SU-DHL-6 (cell line): Measurements from ENCODE around the gene TOP2B.

Experiments used
- CTCF ChIP-seq: fragments of 200-600 bp; sonication (generic); IDR thresholded peaks from one replicate; pipeline ENCODE4 v1.5.1; 2017; ENCODE audit warnings: antibody characterized with exemption, mild to moderate bottlenecking, low read length, moderate library complexity; ENCODE audit not compliant: insufficient read depth, poor library complexity, severe bottlenecking
- EZH2phosphoT487 ChIP-seq: fragments of 200-600 bp; sonication (generic), shearing (Covaris generic); conservative IDR thresholded peaks from 2 replicates; pipeline ENCODE4 v1.6.1; 2018; ENCODE audit warnings: mild to moderate bottlenecking, antibody characterized with exemption, low read length, moderate library complexity, mixed read lengths

- TF ChIP-seq CTCF, result no peak
- TF ChIP-seq EZH2phosphoT487, result no peak
Observed at GRCh38 chr3:25586553-25586952, 78.2 kb downstream of the TOP2B start.
